Measurements from ENCODE around the gene S100A2.

GRCh38 chr1:153519242-153519641 lies 46.4 kb downstream of the S100A2 start:
- TF ChIP-seq CTCF (IDR thresholded peaks at IDR 0.05; ENCODE audit: control extremely low read depth in 1 of 3, insufficient read depth in 1 of 3, low read depth in 1 of 3, low read length in 3 of 3) (no peak), CHD2 (IDR thresholded peaks at IDR 0.05; ENCODE audit: low read length) (no peak), POLR2A (IDR thresholded peaks at IDR 0.05; ENCODE audit: control extremely low read depth in 1 of 2, low read depth in 2 of 2, low read length in 2 of 2) (no peak), EGR1 (IDR thresholded peaks at IDR 0.05; ENCODE audit: borderline replicate concordance, low read depth, low read length) (no peak), ZNF274 (IDR thresholded peaks at IDR 0.05; ENCODE audit: borderline replicate concordance, extremely low read depth, low read length) (no peak), POLR2AphosphoS5 (IDR thresholded peaks at IDR 0.05; ENCODE audit: low read depth, low read length) (no peak), TAF1 (IDR thresholded peaks at IDR 0.05; ENCODE audit: low read depth, low read length) (no peak), GABPA (IDR thresholded peaks at IDR 0.05; ENCODE audit: borderline replicate concordance, insufficient read depth, low read length) (no peak), SIN3A (conservative IDR thresholded peaks at IDR 0.05 in 1 of 2, IDR thresholded peaks at IDR 0.05 in 1 of 2; ENCODE audit: low read depth in 1 of 2, low read length in 2 of 2) (no peak), BRCA1 (IDR thresholded peaks at IDR 0.05; ENCODE audit: low read depth, low read length) (no peak), SP1 (IDR thresholded peaks at IDR 0.05; ENCODE audit: low read depth, low read length) (no peak), EZH2 (IDR thresholded peaks at IDR 0.05; ENCODE audit: low read depth, low read length, severe bottlenecking) (no peak), CHD1 (IDR thresholded peaks at IDR 0.05; ENCODE audit: low read depth, low read length) (no peak), RAD21 (IDR thresholded peaks at IDR 0.05 in 1 of 2, conservative IDR thresholded peaks at IDR 0.05 in 1 of 2; ENCODE audit: low read depth in 2 of 2, low read length in 2 of 2) (no peak)
